Measurements from ENCODE around the gene PKDREJ. TPM values are rescaled to one million over a fixed set of nuclear protein-coding genes. Genes with fewer than 3 reads are reported as not detected.

PKDREJ gene
- total RNA-seq, 1 experiment from 2014 or later = not detected

GRCh38 chr22:46239261-46240048, 23.7 kb downstream of the PKDREJ start:
- no peak for DNase-seq (ENCODE audit: low read depth)

DNA sequence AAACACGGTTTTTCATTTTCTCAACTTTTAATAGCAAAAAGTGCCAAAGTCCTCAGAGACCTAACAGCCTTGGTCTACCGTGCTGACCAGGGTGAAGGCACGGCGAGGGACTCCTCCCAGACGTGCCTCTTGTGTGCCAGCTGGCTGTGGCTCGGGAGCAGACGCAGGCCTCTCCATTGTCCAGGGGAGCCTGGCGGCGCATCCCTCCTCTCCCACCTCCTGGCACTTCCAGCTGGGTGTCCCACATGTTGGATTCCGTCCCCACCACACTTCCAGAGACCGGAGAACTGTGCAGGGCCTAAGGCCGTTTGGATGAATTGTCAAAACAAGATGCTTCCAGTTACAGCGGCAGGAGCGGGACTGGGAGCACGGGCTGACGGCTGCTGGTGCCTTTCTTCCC, 24.6 kb downstream of the PKDREJ start:
- no peak for DNase-seq (ENCODE audit: low read depth)

GRCh38 chr22:46237453-46238124, 25.6 kb downstream of the PKDREJ start:
- DNase-seq (ENCODE audit: low read depth) = no peak

GRCh38 chr22:46234969-46235368, 28.2 kb downstream of the PKDREJ start:
- no peak for DNase-seq (ENCODE audit: low read depth)

GRCh38 chr22:46233231-46233630, 29.9 kb downstream of the PKDREJ start:
- DNase-seq (ENCODE audit: low read depth) = peak; percentile 77

GRCh38 chr22:46230262-46230901, 32.8 kb downstream of the PKDREJ start:
- DNase-seq (ENCODE audit: low read depth) = no peak

- DNase-seq (ENCODE audit: low read depth) = no peak
These were observed 33.4 kb downstream of the PKDREJ start for GRCh38 chr22:46229701-46230100.

- DNase-seq (ENCODE audit: low read depth) = no peak
These were observed 36.6 kb downstream of the PKDREJ start for GRCh38 chr22:46226577-46226976.

GRCh38 chr22:46225631-46226030, 37.5 kb downstream of the PKDREJ start:
- no peak for DNase-seq (ENCODE audit: low read depth)

DNA sequence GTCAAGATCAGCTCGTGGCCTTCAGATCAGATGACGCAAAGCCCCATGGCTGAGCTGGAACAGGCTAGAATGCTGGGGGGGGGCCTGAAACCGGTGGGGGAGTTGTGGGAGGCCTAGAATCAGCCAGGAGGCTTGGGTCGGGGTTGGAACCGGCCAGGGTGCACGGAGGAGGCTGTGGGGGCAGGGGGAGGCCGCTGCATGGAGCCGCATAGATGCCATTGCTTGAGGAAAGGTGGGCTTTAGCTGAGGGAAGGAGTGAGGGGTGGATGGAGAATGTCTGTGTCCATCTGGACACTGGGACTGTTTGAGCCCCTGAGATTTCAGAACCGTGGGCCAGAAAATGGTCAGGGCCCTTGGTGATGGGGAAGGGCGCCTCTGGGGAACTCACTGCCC, 38.2 kb downstream of the PKDREJ start:
- DNase-seq (ENCODE audit: low read depth) = no peak

DNA sequence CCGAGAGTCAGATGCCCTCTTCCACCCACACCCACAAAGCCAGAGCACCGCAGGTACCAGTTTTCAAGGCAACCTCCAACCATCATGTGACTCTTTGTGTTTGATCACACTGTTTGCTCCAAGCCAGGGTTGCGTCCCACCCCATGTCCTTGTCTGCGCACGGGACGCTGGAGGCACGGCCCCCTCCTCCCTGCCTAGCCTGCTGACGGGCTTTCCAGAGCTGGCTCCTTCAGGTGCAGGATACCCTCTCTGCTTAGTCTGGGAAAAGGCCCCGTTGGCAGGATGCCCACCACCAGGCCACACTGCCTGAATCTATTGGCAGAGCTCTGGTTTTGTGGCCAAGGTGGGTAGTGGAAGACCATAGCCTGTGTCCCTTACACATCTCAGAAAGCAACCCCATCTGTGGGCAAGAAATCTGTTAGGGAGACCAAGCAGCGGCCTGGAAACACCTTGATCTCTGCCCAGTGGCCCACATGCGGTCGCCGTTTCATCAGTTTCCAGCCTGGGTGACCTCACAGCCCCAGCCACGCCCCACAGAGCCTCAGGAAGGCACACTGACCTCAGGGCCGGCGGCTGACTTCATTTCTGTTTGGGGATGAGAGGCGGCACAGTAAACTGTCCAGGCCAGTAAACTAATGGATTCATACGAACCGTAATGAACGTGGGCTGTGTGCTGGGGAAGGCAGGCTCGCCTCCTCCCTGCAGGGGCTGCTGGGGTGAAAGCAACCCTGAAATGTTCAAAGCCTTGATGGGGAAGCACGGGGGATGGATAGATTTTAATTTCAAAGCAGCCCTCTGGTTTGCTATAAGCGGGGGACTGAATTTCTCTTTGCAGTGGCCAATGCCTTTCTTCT, 38.9 kb downstream of the PKDREJ start:
- no peak for DNase-seq (ENCODE audit: low read depth)

DNA sequence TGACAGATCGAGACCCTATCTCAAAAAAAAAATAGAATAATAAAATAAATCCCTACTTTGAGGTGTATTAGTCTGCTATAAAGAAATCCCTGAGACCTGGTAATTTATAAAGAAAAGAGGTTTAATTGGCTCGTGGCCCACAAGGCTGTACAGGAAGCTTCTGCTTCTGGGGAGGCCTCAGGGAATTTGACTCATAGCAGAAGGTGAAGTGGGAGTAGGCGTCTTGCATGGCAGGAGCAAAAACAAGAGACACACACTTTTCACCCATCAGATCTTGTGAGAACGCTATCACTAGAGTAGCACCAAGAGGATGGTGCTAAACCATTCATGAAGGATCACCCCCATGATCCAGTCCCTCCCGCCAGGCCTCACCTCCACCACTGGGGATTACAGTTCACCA, 42.2 kb downstream of the PKDREJ start:
- DNase-seq (ENCODE audit: low read depth) = no peak

GRCh38 chr22:46219636-46220035, 43.5 kb downstream of the PKDREJ start:
- no peak for DNase-seq (ENCODE audit: low read depth)

- DNase-seq (ENCODE audit: low read depth) = no peak
These were observed 48.5 kb downstream of the PKDREJ start for GRCh38 chr22:46214616-46215015.

GRCh38 chr22:46214149-46214548, 49.0 kb downstream of the PKDREJ start:
- no peak for DNase-seq (ENCODE audit: low read depth)

DNA sequence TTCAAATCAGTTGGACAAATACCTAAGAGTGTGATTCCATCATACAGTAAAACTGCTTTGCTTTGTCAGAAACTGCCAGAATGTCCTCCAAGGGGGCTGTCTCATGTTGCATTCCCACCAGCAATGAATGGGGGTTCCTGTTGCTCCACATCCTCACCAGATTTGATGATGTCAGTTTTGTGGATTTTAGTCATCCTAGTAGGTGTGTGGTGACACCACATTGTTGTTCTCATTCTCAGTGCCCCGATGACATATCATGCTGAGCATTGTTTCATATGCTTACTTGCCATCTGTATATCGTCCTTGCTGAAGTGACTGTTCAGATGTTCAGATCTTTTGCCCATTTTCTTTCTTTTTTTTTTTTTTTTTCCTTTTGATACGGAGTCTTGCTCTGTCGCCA, 50.1 kb downstream of the PKDREJ start:
- DNase-seq (ENCODE audit: low read depth) = no peak

- no peak for DNase-seq (ENCODE audit: low read depth)
These were observed 50.9 kb downstream of the PKDREJ start for GRCh38 chr22:46212195-46212594.

GRCh38 chr22:46209262-46209661, 53.9 kb downstream of the PKDREJ start:
- DNase-seq (ENCODE audit: low read depth) = no peak
